Astrocyte of the cerebellum (primary cell): Measurements from ENCODE around the gene ARMH2.

Source experiments
- DNase-seq: peaks from one replicate; pipeline ENCODE4 v3.0.0-alpha.2; 2011; ENCODE audit warnings: low read depth
- H3K4me3 ChIP-seq: 2 replicates; pipeline ENCODE4 v1.5.1; 2011; ENCODE audit warnings: mild to moderate bottlenecking, low read depth, low read length, moderate library complexity
- CTCF ChIP-seq: IDR thresholded peaks from 2 replicates; pipeline ENCODE4 v1.5.1; 2012; ENCODE audit warnings: low read length, low read depth, moderate library complexity, mild to moderate bottlenecking; ENCODE audit errors: missing control alignments
- in situ Hi-C: cut with HindIII; loops from 2 replicates; pipeline ENCODE4 v1.10.0; 2017; ENCODE audit warnings: low sequenced_read_pairs

The ARMH2 gene

GRCh38 chr6:24823185-24823584 lies 24.5 kb upstream of the ARMH2 start:
- in situ Hi-C loops = no loop called here
- DNase-seq = no peak
- TF ChIP-seq CTCF = no peak
- no peak overlapping the region for H3K4me3 ChIP-seq

- TF ChIP-seq CTCF = no peak
- H3K4me3 ChIP-seq = no peak overlapping the region
- DNase-seq = no peak
- in situ Hi-C loops = no loop called here
Observed at GRCh38 chr6:24822696-24823095, 24.0 kb upstream of the ARMH2 start.

- TF ChIP-seq CTCF = no peak
- no peak for DNase-seq
- H3K4me3 ChIP-seq = no peak overlapping the region
- in situ Hi-C loops = no loop called here
Observed at GRCh38 chr6:24821860-24822444, 23.2 kb upstream of the ARMH2 start.

GRCh38 chr6:24818346-24818745 lies 19.6 kb upstream of the ARMH2 start:
- TF ChIP-seq CTCF = no peak
- in situ Hi-C loops = no loop called here
- DNase-seq = no peak
- no peak overlapping the region for H3K4me3 ChIP-seq

- no peak for DNase-seq
- in situ Hi-C loops = no loop called here
- no peak for TF ChIP-seq CTCF
- H3K4me3 ChIP-seq = no peak overlapping the region
Observed at GRCh38 chr6:24809728-24810127, 11.0 kb upstream of the ARMH2 start.

- no peak for TF ChIP-seq CTCF
- no peak for DNase-seq
- in situ Hi-C loops = no loop called here
- no peak overlapping the region for H3K4me3 ChIP-seq
Observed at GRCh38 chr6:24807584-24807983, 8.9 kb upstream of the ARMH2 start.
